Testis (tissue), 3 donors: ENCODE results near the gene CYB561. TPM values are rescaled to one million over a fixed set of nuclear protein-coding genes. Genes with fewer than 3 reads are reported as not detected.

Experiments
- DNase-seq: peaks from one replicate; pipeline ENCODE4 v3.0.0-alpha.2; 2019
- H3K27ac ChIP-seq, 2 donors: fragments of 200-600 bp; sonication (generic); one replicate each; pipeline ENCODE4 v1.5.1; 2019
- H3K27me3 ChIP-seq: fragments of 200-600 bp; sonication (generic); one replicate; pipeline ENCODE4 v1.5.1; 2019
- H3K36me3 ChIP-seq: fragments of 200-600 bp; sonication (generic); one replicate; pipeline ENCODE4 v1.5.1; 2017; ENCODE audit warnings: low read depth; ENCODE audit errors: missing control alignments
- H3K4me1 ChIP-seq: fragments of 200-600 bp; sonication (generic); one replicate; pipeline ENCODE4 v1.5.1; 2019
- H3K4me3 ChIP-seq, 2 donors: fragments of 200-600 bp; sonication (generic); one replicate each; pipeline ENCODE4 v1.5.1; 2017 to 2019
- H3K9me3 ChIP-seq: fragments of 200-600 bp; sonication (generic); one replicate; pipeline ENCODE4 v1.5.1; 2017
- POLR2A ChIP-seq: fragments of 450-650 bp; IDR thresholded peaks from one replicate; pipeline ENCODE4 v1.6.1; 2017; ENCODE audit warnings: antibody characterized with exemption, mild to moderate bottlenecking, moderate library complexity
- WGBS, 2 donors: methylation state at CpG; one replicate each; pipeline ENCODE4 v1.1.5; 2018; 5-methylcytosine and 5-hydroxymethylcytosine counted together
- intact Hi-C: fragments of 100-400 bp; cut with DNase I; formaldehyde crosslinking; loops from one replicate; pipeline ENCODE4 v1.15.1; 2023; ENCODE audit warnings: low total_unique reads
- polyA plus RNA-seq: library from polyadenylated mRNA; stranded (reverse); fragments of 350-450 nt; fragmentation: Illumina TruSeq; extraction: RNeasy Lipid Tissue Mini Kit (QIAGEN cat#74804); gene quantifications from one replicate; pipeline ENCODE4 v1.2.3, GENCODE V29; 2014; ENCODE audit warnings: low read depth, low replicate concordance; ENCODE audit not compliant: insufficient read depth
- total RNA-seq, 2 donors: library from RNA; depleted of rRNA; stranded (reverse); fragments of >200 nt; gene quantifications; one replicate each; pipeline ENCODE4 v1.2.3, GENCODE V29; 2016
- TF ChIP-seq, protein P1 (sequence below), 3 experiments: fragments of 450-650 bp in 2 of 3; fragments of 200-600 bp in 1 of 3; sonication (generic) in 1 of 3; IDR thresholded peaks; one replicate each; pipeline ENCODE4 v1.5.1; 2016 to 2019; ENCODE audit warnings: antibody characterized with exemption in 3 of 3, mild to moderate bottlenecking in 2 of 3, moderate library complexity in 1 of 3

CYB561 gene
- total and polyA plus RNA-seq, 3 donors from 2014 or later: 17.6 to 20.7 (median 19.7) TPM

DNA sequence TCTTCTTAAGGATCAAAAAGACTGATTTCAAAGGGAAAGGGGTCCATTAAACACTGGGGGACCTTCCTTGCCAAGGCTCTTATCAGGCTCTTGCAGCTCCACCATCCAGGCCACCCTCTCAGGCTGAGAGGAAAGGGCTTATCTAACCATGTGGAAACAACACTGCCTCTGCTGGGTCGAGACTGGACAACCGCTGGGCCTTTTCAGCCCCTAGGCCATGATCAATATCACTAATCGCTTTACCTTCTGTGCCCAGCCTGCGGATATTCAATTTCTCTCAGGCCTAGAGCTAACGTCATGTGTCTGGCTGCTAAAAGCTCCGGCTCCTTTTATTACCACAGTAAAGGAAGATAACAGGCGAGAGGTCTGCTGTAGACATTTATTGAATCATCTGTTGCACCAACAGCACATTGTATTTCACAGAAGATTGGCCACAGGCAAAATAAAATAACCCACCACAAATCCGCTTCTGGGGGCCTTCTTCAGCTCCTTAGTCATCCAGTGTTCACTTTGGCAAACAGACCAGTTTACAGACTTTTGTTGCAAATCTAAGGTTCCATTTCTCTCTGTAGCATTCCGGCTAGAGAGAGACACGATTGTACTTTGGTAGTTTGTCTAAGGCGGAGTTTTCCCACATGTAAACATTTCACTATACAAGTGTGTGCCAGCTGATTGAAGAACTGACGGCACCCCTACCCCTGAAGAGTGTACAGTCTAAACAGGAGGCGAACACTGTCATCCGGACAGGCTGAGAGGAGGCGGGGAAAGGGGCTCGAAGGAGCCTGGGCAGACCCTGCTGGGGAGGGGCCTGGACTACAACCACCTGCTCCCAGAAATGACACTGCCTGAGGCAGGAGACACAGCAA lies 13.9 kb downstream of the CYB561 start:
- H3K4me3 ChIP-seq: no peak overlapping the region

DNA sequence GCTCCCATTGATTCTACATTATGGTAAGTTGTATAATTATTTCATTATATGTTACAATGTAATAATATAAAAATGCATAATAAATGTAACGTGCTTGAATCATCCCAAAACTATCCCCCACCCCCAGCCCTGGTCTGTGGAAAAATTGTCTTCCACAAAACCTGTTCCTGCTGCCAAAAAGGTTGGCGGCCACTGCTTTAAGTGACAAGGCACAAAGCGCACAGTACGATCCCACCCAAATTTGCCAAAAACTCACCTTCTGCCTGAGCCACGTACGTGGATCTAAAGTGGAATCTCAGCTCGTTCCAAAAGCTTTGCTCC lies 14.5 kb downstream of the CYB561 start:
- TF ChIP-seq, protein P1, sequence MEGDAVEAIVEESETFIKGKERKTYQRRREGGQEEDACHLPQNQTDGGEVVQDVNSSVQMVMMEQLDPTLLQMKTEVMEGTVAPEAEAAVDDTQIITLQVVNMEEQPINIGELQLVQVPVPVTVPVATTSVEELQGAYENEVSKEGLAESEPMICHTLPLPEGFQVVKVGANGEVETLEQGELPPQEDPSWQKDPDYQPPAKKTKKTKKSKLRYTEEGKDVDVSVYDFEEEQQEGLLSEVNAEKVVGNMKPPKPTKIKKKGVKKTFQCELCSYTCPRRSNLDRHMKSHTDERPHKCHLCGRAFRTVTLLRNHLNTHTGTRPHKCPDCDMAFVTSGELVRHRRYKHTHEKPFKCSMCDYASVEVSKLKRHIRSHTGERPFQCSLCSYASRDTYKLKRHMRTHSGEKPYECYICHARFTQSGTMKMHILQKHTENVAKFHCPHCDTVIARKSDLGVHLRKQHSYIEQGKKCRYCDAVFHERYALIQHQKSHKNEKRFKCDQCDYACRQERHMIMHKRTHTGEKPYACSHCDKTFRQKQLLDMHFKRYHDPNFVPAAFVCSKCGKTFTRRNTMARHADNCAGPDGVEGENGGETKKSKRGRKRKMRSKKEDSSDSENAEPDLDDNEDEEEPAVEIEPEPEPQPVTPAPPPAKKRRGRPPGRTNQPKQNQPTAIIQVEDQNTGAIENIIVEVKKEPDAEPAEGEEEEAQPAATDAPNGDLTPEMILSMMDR (IDR thresholded peaks at IDR 0.05): no peak
- no peak for TF ChIP-seq POLR2A
- Histone ChIP-seq H3K27ac (no peak overlapping the region), H3K9me3 (no peaks in the 10 kb centered on the region), H3K27me3 (no peaks in the 10 kb centered on the region), H3K36me3 (no peaks in the 10 kb centered on the region), H3K4me1 (peaks cover 28% of the 10 kb centered on the region), H3K4me3 (no peak overlapping the region)
- intact Hi-C loops: loop anchor here (10.0 kb wide), 1 partner anchor 113 kb away; no protein-coding TSS in a partner anchor
- DNase-seq: no peak
- 82 to 88% methylated on average over 7 of the region's 7 CpGs for WGBS, 2 donors

More for the DNA sequence above, 13.9 kb downstream of the CYB561 start:
- DNase-seq: no peak
- intact Hi-C loops: loop anchor here (10.0 kb wide), 1 partner anchor 113 kb away; no protein-coding TSS in a partner anchor
- 84 to 88% methylated on average over 16 of the region's 16 CpGs for WGBS, 2 donors
- Histone ChIP-seq H3K27ac (no peak overlapping the region), H3K27me3 (no peaks in the 10 kb centered on the region), H3K36me3 (no peaks in the 10 kb centered on the region), H3K4me1 (peaks cover 34% of the 10 kb centered on the region), H3K9me3 (no peaks in the 10 kb centered on the region)
- TF ChIP-seq, protein P1 (IDR thresholded peaks at IDR 0.05): no peak
- TF ChIP-seq POLR2A: no peak

DNA sequence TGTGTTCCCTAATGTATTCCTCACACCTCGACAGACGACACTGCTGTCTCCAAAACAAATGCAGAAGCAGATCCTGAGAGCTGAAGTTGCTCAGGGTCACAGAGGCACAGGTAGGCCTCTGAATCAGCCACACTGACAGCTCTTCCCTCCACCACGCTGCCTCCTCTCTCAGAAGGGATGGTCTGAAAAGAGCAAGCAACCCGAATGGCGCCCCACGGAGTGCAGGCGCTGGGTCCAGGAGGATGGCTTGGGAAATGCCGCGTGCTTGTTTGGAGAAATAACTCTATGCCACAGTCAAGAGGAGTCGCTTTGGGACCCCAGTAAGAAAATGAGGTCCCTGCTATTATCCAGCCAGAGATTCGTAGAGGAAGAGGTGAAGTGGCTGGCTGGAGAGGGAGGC lies 15.9 kb downstream of the CYB561 start:
- no peaks in the 10 kb centered on the region for H3K36me3 ChIP-seq
- no peak overlapping the region for H3K4me3 ChIP-seq
- 87 to 91% methylated on average over 11 of the region's 11 CpGs for WGBS, 2 donors
- H3K9me3 ChIP-seq: no peaks in the 10 kb centered on the region
- peaks cover 17% of the 10 kb centered on the region for H3K4me1 ChIP-seq
- no peak for DNase-seq
- no peaks in the 10 kb centered on the region for H3K27me3 ChIP-seq
- no peak overlapping the region for H3K27ac ChIP-seq
- intact Hi-C loops: loop anchor here (10.0 kb wide), 1 partner anchor 115 kb away; no protein-coding TSS in a partner anchor
- TF ChIP-seq, protein P1 (IDR thresholded peaks at IDR 0.05): no peak
- no peak for TF ChIP-seq POLR2A

DNA sequence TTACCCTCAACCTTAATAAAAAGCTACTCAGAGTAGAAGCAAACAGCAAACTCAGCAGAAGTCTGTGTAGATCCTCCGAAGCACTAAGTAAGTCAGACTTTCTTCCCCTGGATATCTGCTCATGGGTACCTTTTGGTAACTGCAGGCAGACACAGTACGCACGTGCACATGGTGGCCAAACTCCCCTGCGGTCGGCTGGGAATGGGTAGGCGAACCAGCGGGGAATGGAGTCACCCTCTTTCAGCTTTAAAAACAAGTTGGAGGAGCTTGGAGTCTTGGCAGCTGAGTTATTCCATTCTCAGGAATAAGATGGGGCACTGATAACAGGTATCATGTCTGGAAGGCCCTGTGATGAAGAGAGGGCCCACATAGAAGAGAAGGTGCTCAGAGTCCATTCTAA lies 16.3 kb downstream of the CYB561 start:
- H3K27ac ChIP-seq: no peak overlapping the region
- DNase-seq: no peak
- H3K4me3 ChIP-seq: no peak overlapping the region
- no peaks in the 10 kb centered on the region for H3K9me3 ChIP-seq
- intact Hi-C loops: loop anchor here (5.0 to 10.0 kb wide), 2 partner anchors 115 to 183 kb away; no protein-coding TSS in a partner anchor
- H3K36me3 ChIP-seq: no peaks in the 10 kb centered on the region
- peaks cover 13% of the 10 kb centered on the region for H3K4me1 ChIP-seq
- TF ChIP-seq, protein P1 (IDR thresholded peaks at IDR 0.05): no peak
- no peak for TF ChIP-seq POLR2A
- WGBS, 2 donors: 90 to 93% methylated on average over 7 of the region's 7 CpGs
- no peaks in the 10 kb centered on the region for H3K27me3 ChIP-seq
